Measurements from ENCODE around the gene RAMACL. TPM values are rescaled to one million over a fixed set of nuclear protein-coding genes. Genes with fewer than 3 reads are reported as not detected.

The RAMACL gene
- total RNA-seq, 2 donors from 2014 or later = 0.28 to 0.32 TPM

DNA sequence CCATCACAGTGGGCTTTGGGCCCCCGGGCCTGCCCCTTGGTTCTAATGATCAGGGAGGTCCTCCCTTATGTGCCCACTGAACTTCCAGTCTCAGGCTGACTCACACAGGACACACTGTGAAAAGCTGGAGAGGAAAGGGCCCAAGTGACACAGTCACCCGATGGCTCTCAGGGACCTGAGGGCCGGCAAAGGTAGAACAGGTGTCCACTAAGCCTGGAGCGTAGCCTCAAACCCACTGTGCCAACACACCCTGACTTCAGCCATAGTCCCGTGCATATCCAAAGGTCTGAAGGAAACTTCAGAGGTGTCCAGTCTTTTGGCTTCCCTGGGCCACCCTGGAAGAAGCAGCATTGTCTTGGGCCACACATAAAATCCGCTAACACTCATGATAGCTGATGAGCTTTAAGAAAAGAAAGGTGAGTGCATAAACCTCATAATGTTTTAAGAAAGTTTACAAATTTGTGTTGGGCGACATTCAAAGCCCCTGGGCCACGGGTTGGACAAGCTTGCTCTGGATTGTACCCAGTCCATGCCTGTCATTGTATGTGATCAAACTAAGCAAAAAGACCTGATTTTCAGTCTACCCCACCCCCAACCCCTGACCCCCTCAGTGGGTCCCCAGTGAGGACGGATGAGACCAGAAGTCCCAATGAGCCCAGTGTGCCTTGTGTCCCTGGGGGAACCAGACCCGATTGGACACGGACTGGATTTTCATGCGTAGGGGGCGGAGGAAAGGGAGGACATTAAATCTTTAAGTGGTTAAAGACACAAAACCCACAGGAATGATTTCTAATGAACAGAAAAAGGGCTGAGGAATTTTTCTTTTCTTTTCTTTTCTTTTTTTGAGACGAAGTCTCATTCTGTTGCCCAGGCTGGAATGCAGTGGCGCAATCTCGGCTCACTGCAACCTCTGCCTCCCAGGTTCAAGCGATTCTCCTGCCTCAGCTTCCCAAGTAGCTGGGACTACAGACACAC is 6.1 kb downstream of the RAMACL start:
- no peaks in the 10 kb centered on the region for H3K4me1 Mint-ChIP-seq
- H3K27me3 Mint-ChIP-seq = no peaks in the 10 kb centered on the region
- no peaks in the 10 kb centered on the region for H3K36me3 Mint-ChIP-seq (ENCODE audit: low read depth)
- no peak overlapping the region for H3K4me3 Mint-ChIP-seq
- ATAC-seq (replicated peaks) = no peak
- H3K27ac Mint-ChIP-seq = no peak overlapping the region
- no peaks in the 10 kb centered on the region for H3K9me3 Mint-ChIP-seq

DNA sequence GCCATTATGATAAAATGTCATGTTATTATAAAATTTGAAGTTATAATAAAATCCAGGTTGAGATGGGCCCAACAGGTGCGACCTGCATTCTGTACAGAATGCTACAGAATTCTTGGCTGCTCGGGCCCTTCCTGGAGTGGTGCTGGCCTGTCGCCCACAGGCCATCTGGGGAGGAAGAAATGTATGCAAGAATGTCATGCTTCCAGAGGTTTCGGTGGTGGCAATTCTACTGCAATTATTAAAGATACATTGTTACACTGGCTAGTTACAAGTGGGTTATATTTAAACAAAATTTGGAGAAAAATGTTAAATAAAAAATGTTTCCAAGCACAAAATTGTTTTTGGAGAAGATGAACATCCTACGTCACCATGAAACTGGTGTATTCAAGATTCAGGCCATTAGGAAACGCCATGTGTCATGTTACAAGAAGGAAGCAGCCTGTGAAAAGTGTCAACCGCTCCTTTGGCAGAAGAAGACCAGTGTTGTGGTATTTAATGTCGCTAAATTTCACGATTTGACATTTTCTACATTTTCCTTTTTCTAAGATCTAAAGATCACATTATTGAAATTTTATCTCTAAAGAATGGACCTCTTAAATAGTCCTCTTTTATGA is 7.1 kb downstream of the RAMACL start:
- no peak for ATAC-seq (replicated peaks)
- no peak overlapping the region for H3K27ac Mint-ChIP-seq
- H3K9me3 Mint-ChIP-seq = peaks cover 5% of the 10 kb centered on the region
- no peaks in the 10 kb centered on the region for H3K27me3 Mint-ChIP-seq
- H3K4me1 Mint-ChIP-seq = no peaks in the 10 kb centered on the region
- no peak overlapping the region for H3K4me3 Mint-ChIP-seq
- no peaks in the 10 kb centered on the region for H3K36me3 Mint-ChIP-seq (ENCODE audit: low read depth)

DNA sequence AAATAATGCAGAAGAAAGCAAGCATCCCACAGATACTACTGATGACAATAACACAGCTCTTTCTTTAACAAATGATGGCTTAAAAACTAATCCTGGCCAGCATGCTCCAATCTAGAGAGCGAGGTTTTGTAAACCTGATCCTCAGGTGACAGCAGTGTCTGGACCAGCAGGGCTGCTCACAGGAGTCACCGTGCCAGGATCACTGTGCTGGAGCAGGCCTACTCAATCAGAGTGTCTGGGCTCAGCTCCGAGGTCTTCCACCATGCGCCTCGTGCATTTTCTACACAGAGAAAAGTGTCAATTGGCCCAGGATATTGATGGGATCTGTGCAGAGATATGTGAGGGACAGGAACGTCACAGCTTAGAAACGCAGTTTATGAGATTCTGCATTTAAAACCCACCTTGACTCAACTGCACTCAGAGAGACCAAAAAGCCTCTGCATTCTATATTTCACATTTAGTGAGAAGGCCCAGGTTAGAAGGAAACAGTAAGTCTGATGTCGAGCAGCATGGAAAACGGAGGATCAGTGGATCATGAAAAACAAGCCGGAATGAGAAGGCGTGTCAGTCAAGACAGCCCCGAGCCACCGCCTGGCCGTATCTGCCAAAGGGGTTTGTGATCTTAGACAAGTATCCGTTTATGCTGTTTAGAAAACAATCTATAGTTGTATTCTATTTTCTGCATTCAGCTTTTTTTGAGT is 7.8 kb downstream of the RAMACL start:
- H3K36me3 Mint-ChIP-seq (ENCODE audit: low read depth) = no peaks in the 10 kb centered on the region
- H3K4me1 Mint-ChIP-seq = no peaks in the 10 kb centered on the region
- H3K27me3 Mint-ChIP-seq = no peaks in the 10 kb centered on the region
- peaks cover 5% of the 10 kb centered on the region for H3K9me3 Mint-ChIP-seq
- ATAC-seq (replicated peaks) = no peak
- no peak overlapping the region for H3K27ac Mint-ChIP-seq
- H3K4me3 Mint-ChIP-seq = no peak overlapping the region

DNA sequence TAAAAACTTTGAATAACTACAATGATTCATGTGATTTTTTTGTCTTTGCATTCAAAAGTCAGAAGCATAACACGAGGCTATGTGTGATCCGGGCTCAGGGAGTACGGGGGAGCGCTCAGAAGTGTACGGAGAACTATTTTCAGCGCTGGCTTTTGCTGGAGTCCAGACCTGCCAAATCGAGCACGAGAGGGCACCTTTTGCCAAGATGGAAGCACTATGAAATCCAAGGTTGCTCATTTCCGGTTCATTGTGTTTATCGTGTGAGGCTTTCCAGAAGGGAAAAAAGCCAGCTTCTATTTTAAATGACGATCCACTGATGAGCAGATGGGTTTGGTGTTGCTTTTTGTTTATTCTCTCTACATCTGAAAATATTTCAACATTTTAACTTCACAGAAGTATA is 11.3 kb downstream of the RAMACL start:
- Mint-ChIP-seq H3K27me3 (no peaks in the 10 kb centered on the region), H3K27ac (no peak overlapping the region), H3K4me1 (no peaks in the 10 kb centered on the region), H3K4me3 (no peak overlapping the region), H3K36me3 (ENCODE audit: low read depth) (no peaks in the 10 kb centered on the region), H3K9me3 (peaks cover 5% of the 10 kb centered on the region)
- no peak for ATAC-seq (replicated peaks)

DNA sequence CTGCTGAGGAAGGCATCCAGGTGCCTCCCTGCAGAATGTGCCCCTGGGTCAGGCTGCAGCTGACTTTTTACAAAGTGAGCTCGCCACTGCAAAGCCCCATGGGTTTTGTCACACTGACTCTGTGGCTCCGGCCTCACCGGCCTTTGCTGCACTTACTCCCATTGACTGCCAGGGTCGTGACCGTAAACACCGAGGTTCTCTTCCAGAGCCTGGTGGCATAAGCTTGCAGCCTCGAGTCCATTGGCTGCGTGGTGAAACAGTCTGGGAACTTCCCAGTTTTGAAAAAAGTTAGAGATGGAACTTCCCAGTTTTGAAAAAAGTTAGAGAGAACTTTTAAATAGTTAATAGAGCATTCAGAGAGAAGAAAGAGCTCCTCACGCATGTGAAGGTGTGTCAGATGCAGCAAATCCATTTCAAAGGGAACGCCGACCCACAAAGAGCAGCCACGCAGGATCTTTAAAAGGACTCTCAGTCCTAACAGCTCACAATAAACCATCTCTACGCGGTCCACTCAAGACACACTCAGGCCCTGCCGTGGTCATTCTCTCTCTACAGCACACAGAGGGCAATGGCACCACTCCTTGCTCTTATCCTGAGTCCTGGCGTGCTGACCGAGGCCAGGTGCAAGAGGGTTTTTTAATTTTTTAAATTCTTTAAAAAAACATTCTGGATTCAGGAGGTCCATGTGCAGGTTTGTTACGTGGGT is 12.8 kb downstream of the RAMACL start:
- no peaks in the 10 kb centered on the region for H3K36me3 Mint-ChIP-seq (ENCODE audit: low read depth)
- H3K27ac Mint-ChIP-seq = no peak overlapping the region
- H3K9me3 Mint-ChIP-seq = peaks cover 5% of the 10 kb centered on the region
- no peak overlapping the region for H3K4me3 Mint-ChIP-seq
- H3K4me1 Mint-ChIP-seq = no peaks in the 10 kb centered on the region
- no peak for ATAC-seq (replicated peaks)
- no peaks in the 10 kb centered on the region for H3K27me3 Mint-ChIP-seq

DNA sequence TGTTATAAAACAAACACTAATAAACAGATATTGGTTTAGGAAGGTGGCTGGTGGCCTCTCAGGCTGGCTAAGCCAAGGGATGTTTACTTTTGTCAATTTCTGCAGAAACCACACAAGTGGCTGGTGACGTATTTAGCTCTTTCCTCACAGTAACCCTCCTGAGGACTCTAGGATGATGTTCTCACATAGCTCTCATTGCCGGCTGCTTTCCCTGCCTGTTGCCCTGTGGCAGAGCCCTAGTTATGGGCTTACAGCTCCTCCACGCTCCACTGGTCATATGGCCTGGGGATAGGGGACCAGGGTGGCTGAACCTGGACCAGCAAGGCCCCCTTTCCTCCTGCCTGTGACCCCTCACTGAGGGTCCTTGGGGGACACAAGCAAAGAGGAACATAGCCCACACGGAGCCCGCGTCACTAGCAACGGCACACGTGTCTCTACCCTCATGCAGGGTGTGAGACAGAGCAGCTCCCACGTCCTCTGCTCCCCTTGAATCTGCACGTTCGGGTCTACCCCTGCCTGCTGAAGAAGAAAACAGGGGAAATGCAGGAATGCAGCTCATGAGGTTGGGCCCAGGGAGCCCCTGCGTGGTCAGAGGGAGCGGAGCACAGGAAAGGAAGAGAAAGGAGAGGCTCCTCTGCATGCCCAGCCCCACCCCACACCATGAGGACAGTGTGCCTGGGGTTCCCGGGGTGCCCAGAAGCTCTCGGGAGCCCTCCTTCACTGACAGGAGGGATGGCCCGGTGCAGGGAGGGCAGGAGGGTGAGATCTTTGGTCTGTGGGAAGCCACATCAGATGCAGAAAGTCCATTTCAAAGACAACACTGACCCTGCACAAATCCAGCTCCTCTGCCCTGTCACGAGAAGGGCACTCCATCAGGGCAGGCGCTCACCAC is 13.9 kb downstream of the RAMACL start:
- Mint-ChIP-seq H3K9me3 (peaks cover 5% of the 10 kb centered on the region), H3K27me3 (no peaks in the 10 kb centered on the region), H3K36me3 (ENCODE audit: low read depth) (no peaks in the 10 kb centered on the region), H3K4me3 (no peak overlapping the region), H3K4me1 (no peaks in the 10 kb centered on the region), H3K27ac (no peak overlapping the region)
- ATAC-seq (replicated peaks) = no peak

DNA sequence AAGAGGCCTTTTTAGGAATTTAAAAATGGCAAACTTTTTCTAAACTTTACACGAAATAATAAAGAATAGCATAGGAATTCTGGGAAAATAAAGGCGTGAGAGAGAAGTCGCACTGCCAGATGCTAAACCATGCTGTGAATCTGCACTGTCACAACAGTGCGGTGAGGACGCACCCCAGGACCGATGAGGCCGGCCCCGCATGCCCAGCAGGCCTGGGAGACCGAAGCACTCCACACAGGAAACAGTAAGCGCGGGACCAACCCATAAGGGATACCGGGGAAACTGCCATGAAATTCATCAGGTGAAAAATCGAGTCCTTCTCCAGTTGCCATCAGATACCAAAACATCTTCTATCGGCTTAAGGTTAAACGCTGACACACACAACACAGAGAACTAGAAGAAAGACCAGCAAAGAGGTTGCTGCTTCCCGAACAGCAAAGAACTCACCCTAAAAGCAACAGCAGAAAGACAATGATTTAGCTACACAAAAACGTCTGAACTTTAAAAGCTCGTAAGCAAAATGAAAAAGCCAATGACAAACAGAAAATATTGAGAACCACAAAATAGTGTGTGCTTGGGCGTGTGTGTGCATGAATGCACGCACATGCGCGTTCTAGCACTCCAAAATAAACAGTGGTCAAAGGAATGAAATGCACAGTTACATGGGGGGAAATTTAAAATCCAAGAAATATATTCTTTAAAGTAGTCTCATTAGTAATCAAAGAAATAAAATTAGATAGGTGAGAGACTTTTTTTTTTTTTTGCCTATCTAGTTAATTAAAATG is 15.4 kb downstream of the RAMACL start:
- H3K36me3 Mint-ChIP-seq (ENCODE audit: low read depth) = no peaks in the 10 kb centered on the region
- no peak overlapping the region for H3K27ac Mint-ChIP-seq
- H3K4me1 Mint-ChIP-seq = no peaks in the 10 kb centered on the region
- no peak overlapping the region for H3K4me3 Mint-ChIP-seq
- H3K9me3 Mint-ChIP-seq = peaks cover 5% of the 10 kb centered on the region
- H3K27me3 Mint-ChIP-seq = no peaks in the 10 kb centered on the region
- ATAC-seq (replicated peaks) = no peak

DNA sequence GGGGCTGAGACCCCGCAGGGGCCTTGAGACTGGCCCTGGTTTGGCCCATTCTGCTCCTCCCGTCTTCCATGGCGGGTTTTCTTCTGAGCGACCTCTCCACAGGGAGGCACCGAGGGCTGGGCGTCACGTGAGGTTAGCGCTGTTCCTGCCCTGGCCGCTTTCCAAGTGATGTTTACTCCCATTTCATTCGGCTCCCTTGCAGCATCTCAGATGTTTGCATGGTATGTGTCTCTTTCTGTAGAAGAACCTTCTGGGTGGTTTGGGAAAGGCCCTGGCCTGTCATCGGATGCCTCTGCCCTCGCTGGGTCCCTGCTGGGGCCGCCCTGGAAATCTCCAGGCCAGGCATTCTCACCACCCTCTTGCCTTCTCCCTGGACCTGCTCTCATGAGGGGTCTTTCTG is 17.3 kb downstream of the RAMACL start:
- Mint-ChIP-seq H3K4me3 (no peak overlapping the region), H3K9me3 (no peaks in the 10 kb centered on the region), H3K27me3 (no peaks in the 10 kb centered on the region), H3K36me3 (ENCODE audit: low read depth) (no peaks in the 10 kb centered on the region), H3K4me1 (no peaks in the 10 kb centered on the region), H3K27ac (no peak overlapping the region)
- ATAC-seq (replicated peaks) = no peak

DNA sequence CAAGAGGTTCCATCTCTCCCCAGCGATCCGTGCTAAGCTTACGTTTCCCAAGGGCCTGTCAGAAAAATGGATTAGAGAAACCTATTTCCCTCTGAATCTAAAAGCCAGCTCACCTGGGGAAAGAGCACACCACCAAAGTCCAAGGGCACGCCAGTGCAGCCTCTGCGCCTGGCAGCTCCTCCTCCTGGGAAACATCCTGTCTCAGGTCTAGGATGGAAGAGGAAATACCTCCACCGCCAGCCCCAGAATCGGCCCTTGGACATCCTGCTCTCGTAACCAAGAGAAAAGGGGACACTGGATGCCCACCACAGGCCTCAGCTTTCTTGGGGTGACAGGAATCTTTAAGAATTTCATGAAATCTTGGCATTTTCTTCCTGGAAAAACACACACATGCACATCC is 18.7 kb downstream of the RAMACL start:
- Mint-ChIP-seq H3K9me3 (no peaks in the 10 kb centered on the region), H3K4me1 (no peaks in the 10 kb centered on the region), H3K27me3 (no peaks in the 10 kb centered on the region), H3K4me3 (no peak overlapping the region), H3K27ac (no peak overlapping the region), H3K36me3 (ENCODE audit: low read depth) (no peaks in the 10 kb centered on the region)
- ATAC-seq (replicated peaks) = no peak

DNA sequence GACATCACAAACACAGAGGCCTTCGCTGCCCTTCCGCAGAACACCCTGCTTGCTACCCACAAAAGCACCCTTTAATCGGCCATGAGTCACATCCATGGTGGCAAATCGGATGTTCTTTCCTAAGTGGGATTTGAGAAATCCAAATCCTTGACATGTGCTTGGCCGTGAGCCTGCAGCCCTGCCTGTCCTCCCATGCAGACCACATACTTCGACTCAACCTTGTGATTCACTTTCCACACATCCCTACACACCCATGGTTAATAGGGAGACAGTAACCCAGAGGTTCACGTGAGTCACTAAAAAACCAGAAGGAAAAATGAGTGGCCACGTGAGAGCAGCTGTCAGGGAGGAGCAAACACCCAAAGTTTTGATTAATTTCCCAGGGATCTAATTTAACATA is 19.4 kb downstream of the RAMACL start:
- no peaks in the 10 kb centered on the region for H3K36me3 Mint-ChIP-seq (ENCODE audit: low read depth)
- no peak overlapping the region for H3K4me3 Mint-ChIP-seq
- no peaks in the 10 kb centered on the region for H3K4me1 Mint-ChIP-seq
- H3K9me3 Mint-ChIP-seq = no peaks in the 10 kb centered on the region
- no peak for ATAC-seq (replicated peaks)
- H3K27ac Mint-ChIP-seq = no peak overlapping the region
- no peaks in the 10 kb centered on the region for H3K27me3 Mint-ChIP-seq

DNA sequence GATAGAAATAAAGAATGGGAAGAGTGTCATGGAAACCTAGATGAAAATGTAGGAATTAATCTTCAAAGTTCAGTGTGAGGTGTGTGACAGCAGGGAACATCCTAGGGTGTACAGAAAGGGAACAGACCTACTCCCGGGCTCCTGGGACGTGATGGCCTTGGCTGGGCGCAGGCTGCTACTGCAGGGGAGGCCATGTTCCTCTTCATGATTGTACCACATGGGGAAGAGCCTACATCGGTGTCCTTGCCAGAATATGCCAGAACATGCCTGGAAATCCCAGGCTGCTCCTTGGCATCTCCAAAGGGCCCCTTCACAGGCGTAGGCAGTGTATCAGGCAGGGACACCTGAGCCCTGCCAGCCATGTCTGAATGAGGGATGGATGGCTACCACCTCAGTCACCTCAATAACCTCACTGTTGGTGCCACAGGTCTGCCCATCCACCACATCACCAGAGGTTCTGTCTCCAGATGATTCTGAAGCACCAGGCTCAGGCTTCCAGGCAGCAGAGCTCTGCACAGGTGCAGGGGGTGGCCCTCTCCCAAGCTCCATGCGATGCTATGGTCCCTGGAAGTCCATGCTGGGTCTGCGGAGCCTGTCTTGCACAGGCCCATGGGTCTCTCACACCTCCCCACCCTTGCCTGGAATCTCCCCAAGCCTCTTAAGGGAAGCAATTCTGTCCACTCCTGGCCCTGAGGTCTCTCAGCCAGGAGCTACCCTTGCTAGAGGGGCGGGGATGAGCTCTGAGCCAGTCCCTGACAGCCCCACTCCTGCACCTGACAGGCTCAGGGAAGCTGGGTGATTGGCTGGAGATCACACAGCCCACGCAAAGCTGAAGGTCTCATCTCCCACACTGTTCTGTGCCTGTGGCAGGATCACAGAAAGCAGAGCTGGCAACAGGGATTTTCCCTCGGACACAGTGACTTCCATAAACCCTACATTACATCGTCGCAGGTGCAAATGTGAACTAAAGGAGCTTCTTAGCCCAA is 20.2 kb downstream of the RAMACL start:
- Mint-ChIP-seq H3K27ac (no peak overlapping the region), H3K4me1 (no peaks in the 10 kb centered on the region), H3K36me3 (ENCODE audit: low read depth) (no peaks in the 10 kb centered on the region), H3K4me3 (no peak overlapping the region), H3K9me3 (no peaks in the 10 kb centered on the region), H3K27me3 (no peaks in the 10 kb centered on the region)
- no peak for ATAC-seq (replicated peaks)

All from activated T-helper 17 cell treated with anti-CD3 and anti-CD28 coated beads, Interleukin-2, amount 50 U/mL, for 72 hours (primary cell).